Smooth muscle cell of the brain vasculature (primary cell): ENCODE measurements around the gene TRAPPC12.

ENCODE experiments used
- DNase-seq: peaks from one replicate; pipeline ENCODE4 v3.0.0-alpha.2; 2012; ENCODE audit warnings: low read depth, low spot score

Gene TRAPPC12

GRCh38 chr2:3408781-3409180, 29.3 kb downstream of the TRAPPC12 start:
- no peak for DNase-seq

- DNase-seq = no peak
Measured at GRCh38 chr2:3409627-3410170, 30.2 kb downstream of the TRAPPC12 start.

DNA sequence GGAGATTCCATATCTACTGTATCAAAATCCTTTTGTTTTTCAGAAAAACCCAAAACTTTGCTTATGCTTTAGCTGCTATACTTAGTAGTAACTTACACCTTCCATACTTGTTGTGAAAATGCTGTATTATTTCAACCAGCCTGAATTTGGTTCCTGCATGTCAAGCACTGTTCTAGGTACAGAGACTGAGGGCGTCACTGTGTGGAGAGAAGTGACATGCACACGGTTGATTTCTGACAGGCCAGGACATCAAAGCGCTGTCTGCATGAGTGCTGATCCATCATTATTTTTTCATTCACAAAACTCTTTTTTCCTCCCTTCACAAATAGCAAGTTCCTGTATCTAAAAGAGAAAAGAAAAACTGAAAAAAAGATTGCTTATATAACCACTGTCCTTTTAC, 31.6 kb downstream of the TRAPPC12 start:
- no peak for DNase-seq

GRCh38 chr2:3413697-3414096, 34.2 kb downstream of the TRAPPC12 start:
- DNase-seq = no peak

GRCh38 chr2:3414133-3414860, 34.8 kb downstream of the TRAPPC12 start:
- no peak for DNase-seq

GRCh38 chr2:3418766-3419404, 39.4 kb downstream of the TRAPPC12 start:
- no peak for DNase-seq

DNA sequence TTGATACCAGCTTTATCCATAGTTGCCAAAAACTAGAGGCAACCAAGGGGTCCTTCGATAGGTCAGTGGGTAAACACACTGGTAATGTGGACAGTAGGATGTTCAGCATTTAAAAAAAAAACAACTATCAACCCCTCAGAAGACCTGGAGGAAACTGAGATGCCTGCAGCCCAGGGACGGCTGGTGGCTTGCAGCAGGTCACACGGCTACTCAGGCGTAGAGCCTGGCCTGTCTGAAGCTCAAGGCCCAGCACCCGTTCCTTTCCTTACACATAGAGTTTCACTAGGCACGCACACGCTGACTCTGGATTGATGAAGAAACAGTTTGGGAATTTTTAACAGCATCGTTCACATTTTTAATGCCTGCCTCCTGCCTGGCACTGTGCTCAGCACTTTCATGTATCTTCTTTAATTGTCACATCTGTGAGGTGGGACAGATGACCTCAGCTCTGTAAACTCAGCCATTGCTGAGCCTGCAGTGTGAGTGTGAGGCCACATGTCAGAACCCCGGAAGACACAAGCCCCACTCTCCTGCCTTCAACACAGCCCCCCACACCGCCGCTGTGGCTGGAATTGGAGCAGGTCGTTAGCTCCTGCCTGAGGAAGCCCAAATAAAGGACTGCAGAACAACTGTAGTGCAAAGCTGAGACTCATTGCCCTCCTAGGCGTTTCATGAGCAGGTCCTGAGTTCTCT, 40.7 kb downstream of the TRAPPC12 start:
- no peak for DNase-seq

DNA sequence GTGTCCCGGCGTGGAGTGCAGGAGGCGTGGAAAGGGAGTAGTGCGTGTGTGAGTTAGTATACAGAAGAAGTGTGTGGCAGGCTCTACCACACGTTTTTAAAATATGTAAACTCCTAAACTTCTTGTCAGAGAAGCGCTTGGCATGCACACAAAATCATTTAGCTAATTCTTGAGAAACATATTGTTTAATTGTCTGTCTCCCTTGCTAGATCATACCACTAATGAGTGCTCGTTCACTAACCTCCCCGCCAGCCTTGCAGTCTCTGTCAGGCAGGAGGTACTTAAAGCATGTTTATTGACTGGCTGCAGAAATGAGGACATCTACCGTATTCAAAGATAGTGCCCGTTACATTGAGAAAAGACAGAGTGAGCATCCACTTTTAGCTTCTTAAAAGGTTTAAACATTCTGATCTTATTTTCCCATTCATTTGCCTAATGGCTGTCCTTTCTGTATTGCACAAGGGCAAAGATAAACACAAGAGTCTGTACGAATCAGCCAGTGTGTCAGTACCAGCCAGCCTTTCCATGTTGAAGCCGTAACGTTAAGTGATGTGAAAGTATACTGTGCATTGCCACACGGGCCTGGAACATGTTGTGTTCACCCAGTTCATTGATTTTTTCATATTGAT, 41.4 kb downstream of the TRAPPC12 start:
- DNase-seq = no peak

- DNase-seq = no peak
Measured at GRCh38 chr2:3421580-3421979, 42.1 kb downstream of the TRAPPC12 start.

DNA sequence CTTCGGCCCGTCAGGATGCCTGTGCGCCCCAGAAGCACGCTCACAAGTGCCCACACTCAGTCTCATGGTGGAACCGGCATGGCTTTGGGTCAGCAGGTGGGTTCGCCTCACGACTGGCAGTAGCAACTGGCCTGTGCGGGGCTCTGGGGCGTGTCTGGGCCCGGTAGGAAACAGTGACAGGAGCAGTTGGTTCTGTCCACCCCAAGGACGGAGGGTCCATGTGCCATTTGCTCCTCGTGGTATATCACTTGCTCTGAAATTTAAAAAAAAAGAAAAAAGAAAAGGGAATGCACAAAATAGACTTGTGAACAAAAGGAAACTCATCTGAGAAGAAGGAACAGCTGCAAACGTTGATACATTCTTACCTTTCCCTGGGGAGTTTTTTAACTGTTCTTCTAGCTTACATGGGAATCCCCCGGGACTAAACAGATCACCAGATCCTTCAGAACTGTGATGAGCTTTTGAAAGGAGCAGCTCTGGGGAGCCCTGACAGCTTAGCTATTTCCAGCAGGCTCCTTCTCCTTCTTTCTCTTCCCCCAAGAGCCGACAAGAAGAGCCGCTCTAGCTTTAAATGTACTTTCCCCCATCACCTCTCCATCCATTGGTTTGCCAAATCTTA, 42.8 kb downstream of the TRAPPC12 start:
- no peak for DNase-seq

GRCh38 chr2:3423492-3424170, 44.1 kb downstream of the TRAPPC12 start:
- peak; percentile 21 for DNase-seq

DNA sequence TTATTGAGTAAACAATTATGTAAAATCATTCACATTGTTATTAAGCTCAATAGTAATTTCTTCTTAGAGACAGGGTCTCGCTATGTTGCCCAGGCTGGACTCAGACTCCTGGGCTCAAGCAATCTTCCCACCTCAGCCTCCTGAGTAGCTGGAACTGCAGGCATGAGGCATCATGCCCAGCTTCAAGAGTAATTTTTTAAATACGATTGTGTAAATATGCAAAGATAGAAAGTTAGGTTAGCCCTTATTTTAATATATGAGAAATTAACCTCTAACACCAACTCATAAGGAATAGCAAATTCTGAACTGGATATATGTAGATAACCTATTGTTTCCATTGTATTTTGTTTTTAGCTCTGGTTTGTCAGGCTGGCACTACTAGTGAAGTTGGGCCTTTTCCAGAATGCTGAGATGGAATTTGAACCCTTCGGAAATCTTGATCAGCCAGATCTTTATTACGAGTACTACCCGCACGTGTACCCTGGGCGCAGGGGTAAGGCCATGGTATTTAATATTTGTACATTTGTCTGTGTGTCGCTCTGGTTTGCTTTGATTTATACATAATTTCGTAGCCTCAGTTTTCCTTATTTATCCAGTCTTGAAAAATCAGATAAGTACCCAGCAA, 44.8 kb downstream of the TRAPPC12 start:
- no peak for DNase-seq

DNA sequence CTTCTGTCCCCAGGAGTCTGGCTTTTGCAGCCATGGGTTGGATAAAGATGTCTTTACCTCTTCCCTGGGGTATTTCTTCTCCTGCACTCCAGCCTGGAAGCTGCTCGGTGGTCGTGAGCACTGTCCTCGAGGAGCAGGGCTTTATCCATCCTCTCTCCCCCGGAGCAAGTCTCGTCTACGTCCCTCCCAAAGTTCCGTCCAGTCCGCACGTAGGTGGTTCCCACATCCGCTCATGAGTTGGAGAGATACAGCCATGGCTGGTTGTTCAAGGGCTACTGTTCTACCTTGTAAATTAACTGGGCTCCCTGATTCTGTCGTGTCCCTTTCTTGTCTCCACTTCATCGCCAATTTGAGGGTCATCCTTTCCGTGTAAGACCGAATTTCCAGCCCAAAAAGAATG, 47.1 kb downstream of the TRAPPC12 start:
- no peak for DNase-seq

GRCh38 chr2:3427272-3427671, 47.8 kb downstream of the TRAPPC12 start:
- DNase-seq = no peak

- DNase-seq = no peak
Measured at GRCh38 chr2:3428577-3428976, 49.1 kb downstream of the TRAPPC12 start.

DNA sequence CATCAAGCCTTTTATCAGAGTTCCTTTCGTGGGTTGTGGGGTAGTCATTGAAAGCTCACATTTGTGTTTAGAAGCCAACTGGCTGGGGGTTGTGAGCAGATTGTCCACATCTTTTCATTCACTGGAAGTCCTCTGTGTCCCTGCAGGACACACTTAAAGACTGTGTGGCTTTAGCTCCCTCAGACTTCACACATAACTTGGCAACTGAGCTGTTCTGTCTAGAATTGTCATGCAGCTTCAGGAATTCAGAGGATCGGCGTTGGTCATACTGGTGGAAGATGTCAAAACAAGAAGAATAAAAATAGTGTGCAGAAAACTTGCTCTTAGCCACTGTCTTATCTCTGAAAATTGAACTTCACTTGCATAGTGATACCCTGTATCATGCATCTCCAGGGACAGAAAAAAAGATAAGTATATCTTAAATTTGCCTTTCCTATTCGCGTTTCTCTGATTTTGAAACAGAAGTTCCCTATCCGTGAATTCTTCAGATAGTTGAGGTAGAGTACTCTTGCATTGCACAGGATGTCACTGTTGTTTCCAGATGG, 49.6 kb downstream of the TRAPPC12 start:
- no peak for DNase-seq

DNA sequence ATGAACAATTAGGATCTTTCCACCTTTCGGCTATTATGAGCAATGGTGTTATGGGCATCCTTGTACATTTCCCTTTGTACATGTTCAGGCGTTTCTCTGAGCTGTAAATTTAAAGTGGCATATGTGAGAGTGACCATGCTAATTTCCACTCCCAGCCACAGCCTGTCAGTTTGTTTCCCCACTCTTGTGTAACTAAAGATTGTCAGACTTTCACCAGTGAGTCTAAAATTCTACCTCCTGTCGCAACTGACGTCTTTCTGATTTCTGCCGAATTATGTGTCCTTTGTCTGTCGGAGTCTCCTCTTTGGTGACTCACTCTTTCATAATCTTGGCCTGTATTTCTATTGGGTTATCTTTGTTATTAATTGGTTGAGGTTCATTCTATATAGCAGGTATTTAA, 50.7 kb downstream of the TRAPPC12 start:
- no peak for DNase-seq

DNA sequence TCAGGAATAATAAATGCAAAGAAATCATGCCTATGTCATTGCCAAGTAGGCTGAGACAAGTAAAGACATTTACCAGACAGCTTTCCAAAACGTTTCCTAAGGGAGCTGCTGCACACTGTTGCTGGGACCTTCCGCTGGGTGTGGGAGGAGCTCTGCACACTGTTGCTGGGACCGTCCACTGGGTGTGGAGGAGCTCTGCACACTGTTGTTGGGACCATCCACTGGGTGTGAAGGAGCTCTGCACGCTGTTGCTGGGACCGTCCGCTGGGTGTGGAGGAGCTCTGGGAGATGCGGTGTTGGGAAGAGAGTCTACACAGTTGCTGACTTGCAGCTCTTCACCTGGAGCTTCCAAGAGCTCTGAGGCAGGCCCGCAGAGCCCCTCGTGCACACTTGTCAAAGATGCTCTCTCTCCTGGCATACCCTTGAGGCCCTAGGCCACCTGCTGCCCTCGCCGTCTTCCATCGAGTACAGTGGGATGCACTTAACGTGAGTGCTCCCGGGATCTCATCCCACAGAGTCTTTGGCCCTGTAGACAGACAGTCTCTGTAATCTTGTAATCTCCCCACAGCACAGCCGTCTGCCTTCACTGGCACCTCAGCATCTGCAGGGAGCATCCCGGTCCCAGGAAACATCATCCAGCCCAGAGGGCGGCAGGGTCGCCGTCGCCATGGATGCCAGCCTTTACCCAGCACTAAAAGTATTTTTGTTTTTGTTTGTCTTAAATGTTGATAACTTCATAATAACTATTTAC, 51.4 kb downstream of the TRAPPC12 start:
- DNase-seq = no peak

GRCh38 chr2:3432067-3432466, 52.6 kb downstream of the TRAPPC12 start:
- DNase-seq = no peak
